ENCODE measurements around the gene PRDM5. TPM values are rescaled to one million over a fixed set of nuclear protein-coding genes. Genes with fewer than 3 reads are reported as not detected.

Gene PRDM5
- total RNA-seq, 1 experiment from 2014 or later, result 5.1 TPM

DNA sequence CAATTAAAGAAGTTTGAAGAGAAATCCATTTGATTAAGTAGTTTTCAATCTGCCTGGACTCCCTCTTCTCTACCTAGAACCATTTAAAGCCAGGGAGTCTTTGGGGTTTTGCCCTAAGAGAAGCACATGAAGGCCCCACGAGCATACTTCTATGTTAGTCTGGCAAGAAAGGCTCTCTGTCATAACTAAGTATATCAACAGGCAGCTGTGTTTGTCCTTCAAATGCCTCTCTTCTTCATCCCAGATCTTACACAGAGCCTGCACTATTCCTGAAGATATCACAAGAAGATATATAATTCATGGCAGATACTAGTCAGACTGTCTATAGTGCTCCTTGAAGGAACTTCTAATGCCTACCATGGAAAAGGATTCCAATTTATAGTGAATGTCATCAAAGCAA is 206.2 kb downstream of the PRDM5 start:
- ATAC-seq, result no peak
- no TSS peak for BruUV-seq (replicated peaks)

More for the DNA sequence above, 206.2 kb downstream of the PRDM5 start:
- Histone ChIP-seq H3K9me2 (ENCODE audit: insufficient read depth) (no peaks in the 10 kb centered on the region), H3K4me1 (ENCODE audit: control insufficient read depth in 1 of 2, insufficient read depth in 2 of 2, low read length in 2 of 2) (no peaks in the 10 kb centered on the region), H3K9ac (ENCODE audit: low read length) (no peak overlapping the region), H3K27ac (ENCODE audit: low read depth, low read length) (no peak overlapping the region), H2AFZ (ENCODE audit: low read depth, low read length, poor library complexity, severe bottlenecking) (no peak overlapping the region), H3K4me3 (replicated peaks in 1 of 2; ENCODE audit: low read depth in 1 of 2, low read length in 2 of 2) (no peak overlapping the region), H3K9me3 (ENCODE audit: control insufficient read depth in 1 of 2, insufficient read depth in 1 of 2, low read depth in 1 of 2, low read length in 2 of 2) (no peaks in the 10 kb centered on the region), H4K20me1 (ENCODE audit: insufficient read depth) (no peaks in the 10 kb centered on the region), H3K36me3 (ENCODE audit: control insufficient read depth in 1 of 2, insufficient read depth in 2 of 2, low read length in 2 of 2) (no peaks in the 10 kb centered on the region), H3K79me2 (ENCODE audit: insufficient read depth, low read length) (no peaks in the 10 kb centered on the region), H3K27me3 (ENCODE audit: insufficient read depth, low read length) (no peaks in the 10 kb centered on the region), H3K4me2 (ENCODE audit: low read length) (no peak overlapping the region)
- TF ChIP-seq EZH2 (IDR thresholded peaks at IDR 0.05) (no peak), EGR1 (IDR thresholded peaks at IDR 0.05; ENCODE audit: low read depth) (no peak), SIN3A (IDR thresholded peaks at IDR 0.05; ENCODE audit: low read depth) (no peak), ZNF274 (IDR thresholded peaks at IDR 0.05; ENCODE audit: low read depth, low read length) (no peak), RAD21 (IDR thresholded peaks at IDR 0.05; ENCODE audit: low read depth) (no peak), FOSL1 (IDR thresholded peaks at IDR 0.05; ENCODE audit: low read depth) (no peak), SP1 (IDR thresholded peaks at IDR 0.05; ENCODE audit: low read depth) (no peak), CEBPB (IDR thresholded peaks at IDR 0.05; ENCODE audit: low read depth) (no peak), ZBTB33 (IDR thresholded peaks at IDR 0.05; ENCODE audit: extremely low read depth, insufficient replicate concordance, low read length) (no peak)
- TF ChIP-seq, protein P1, sequence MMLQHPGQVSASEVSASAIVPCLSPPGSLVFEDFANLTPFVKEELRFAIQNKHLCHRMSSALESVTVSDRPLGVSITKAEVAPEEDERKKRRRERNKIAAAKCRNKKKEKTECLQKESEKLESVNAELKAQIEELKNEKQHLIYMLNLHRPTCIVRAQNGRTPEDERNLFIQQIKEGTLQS (IDR thresholded peaks at IDR 0.05), result no peak
- CTCF ChIA-PET, result no interaction called here
- intact Hi-C loops (cut with micrococcal nuclease), result loop anchor here (5.0 kb wide), 1 partner anchor 644 kb away; no protein-coding TSS in a partner anchor
- RAD21 ChIA-PET (ENCODE audit: low non-redundant PET in 1 of 2, low total read pairs in 2 of 2, uncharacterized antibody in 2 of 2, unreplicated experiment in 2 of 2), result no interaction called here
- DNase-seq (ENCODE audit: low read depth, low spot score), result no peak
- POLR2A ChIA-PET, result no interaction called here
